GM19043 (cell line): ENCODE results near the gene TMEM185B.
"Not testable (repeated sequence)": the region's sequence is repeated elsewhere in the genome, so short reads cannot be mapped to it uniquely, and the experiment has no call there.

Experiments
- ATAC-seq: cut with Tn5 transposase; IDR thresholded peaks from one replicate; pipeline ENCODE4 v1.9.1; 2021; ENCODE audit warnings: low read depth; ENCODE audit not compliant: unreplicated experiment

The TMEM185B gene

GRCh38 chr2:120235158-120235557 is 12.0 kb upstream of the TMEM185B start:
- ATAC-seq: not testable (repeated sequence)

- no peak for ATAC-seq
Measured at GRCh38 chr2:120233292-120233691, 10.1 kb upstream of the TMEM185B start.

GRCh38 chr2:120231974-120232635 is 8.9 kb upstream of the TMEM185B start:
- peak; percentile 83 for ATAC-seq

- peak; percentile 3 for ATAC-seq
Measured at GRCh38 chr2:120231564-120231973, 8.4 kb upstream of the TMEM185B start.

- no peak for ATAC-seq
Measured at GRCh38 chr2:120230515-120231471, 7.6 kb upstream of the TMEM185B start.

GRCh38 chr2:120229341-120229740 is 6.1 kb upstream of the TMEM185B start:
- no peak for ATAC-seq

GRCh38 chr2:120228503-120228902 is 5.3 kb upstream of the TMEM185B start:
- no peak for ATAC-seq

GRCh38 chr2:120227111-120227991 is 4.2 kb upstream of the TMEM185B start:
- ATAC-seq: no peak

GRCh38 chr2:120226316-120226715 is 3.1 kb upstream of the TMEM185B start:
- ATAC-seq: no peak

GRCh38 chr2:120225549-120226065 is 2.4 kb upstream of the TMEM185B start:
- ATAC-seq: no peak

- ATAC-seq: no peak
Measured at GRCh38 chr2:120224735-120225548, 1.7 kb upstream of the TMEM185B start.

GRCh38 chr2:120224256-120224655 is 1.1 kb upstream of the TMEM185B start:
- no peak for ATAC-seq

- ATAC-seq: no peak
Measured at GRCh38 chr2:120222186-120223033, 790 bp downstream of the TMEM185B start.

GRCh38 chr2:120221616-120222015 is 1.6 kb downstream of the TMEM185B start:
- no peak for ATAC-seq

- no peak for ATAC-seq
Measured at GRCh38 chr2:120220756-120221155, 2.4 kb downstream of the TMEM185B start.

- ATAC-seq: no peak
Measured at GRCh38 chr2:120219766-120220165, 3.4 kb downstream of the TMEM185B start.

- ATAC-seq: no peak
Measured at GRCh38 chr2:120219291-120219690, 3.9 kb downstream of the TMEM185B start.

- ATAC-seq: no peak
Measured at GRCh38 chr2:120218181-120218580, 5.0 kb downstream of the TMEM185B start.

GRCh38 chr2:120210270-120210693 is 12.9 kb downstream of the TMEM185B start:
- ATAC-seq: no peak
